Measurements from ENCODE around the gene ADAMTS17. TPM values are rescaled to one million over a fixed set of nuclear protein-coding genes. Genes with fewer than 3 reads are reported as not detected.

The ADAMTS17 gene
- total and polyA plus RNA-seq, 9 of the 15 experiments (the other 6 are each of a cell fraction or from before 2014, with no cell fraction given), result 0.01 to 0.14 (median 0.07) TPM; not detected in 6

- TF ChIP-seq BCL6 (CRISPR knock-in tag; IDR thresholded peaks at IDR 0.05) (no peak), TRIM28 (IDR thresholded peaks at IDR 0.05) (no peak), NR2C2 (CRISPR knock-in tag; IDR thresholded peaks at IDR 0.05) (no peak), NR2C2 (tag; IDR thresholded peaks at IDR 0.05) (no peak)
Measured at GRCh38 chr15:99970891-99971430, 370.8 kb downstream of the ADAMTS17 start (continued).

DNA sequence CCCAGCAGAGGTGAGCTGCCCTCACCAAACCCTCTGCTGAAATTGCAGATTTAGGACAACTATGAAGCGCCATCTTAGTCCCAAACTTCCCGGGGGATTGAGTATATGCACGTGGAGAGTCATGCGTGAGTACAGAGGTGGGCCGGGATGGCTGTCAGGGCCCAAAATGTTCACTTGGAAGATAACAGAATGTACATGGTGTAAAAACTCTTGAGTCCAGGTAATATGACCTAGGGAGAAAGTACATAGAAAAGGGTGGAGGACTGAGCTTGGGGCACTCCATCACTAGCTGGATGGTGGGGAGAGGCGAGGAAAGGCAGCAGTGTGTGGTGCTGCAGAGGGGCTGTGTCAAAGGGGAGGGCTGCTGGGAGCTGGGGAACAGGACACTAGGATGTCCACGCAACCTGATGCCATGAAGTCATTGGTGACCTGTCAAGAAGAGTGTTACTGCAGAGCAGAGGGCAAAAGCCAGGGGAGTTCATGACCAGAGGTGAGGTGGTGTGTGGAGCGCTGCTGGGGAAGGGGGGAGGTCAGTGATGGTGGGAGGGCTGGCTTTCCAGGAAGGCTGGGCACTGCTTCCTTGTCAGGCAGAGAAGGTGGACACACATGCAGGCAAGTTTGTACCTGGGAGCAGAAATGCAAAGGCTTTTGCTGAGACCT lies 372.4 kb downstream of the ADAMTS17 start:
- no peak overlapping the region for H3K27ac ChIP-seq (ENCODE audit: extremely low read depth, low read depth, low read length)
- H3K79me2 ChIP-seq (ENCODE audit: control insufficient read depth, insufficient read depth, low read length), result no peaks in the 10 kb centered on the region
- H2AFZ ChIP-seq (ENCODE audit: low read depth, low read length), result no peak overlapping the region
- ATAC-seq (no peak), FAIRE-seq (no peak), DNase-seq (ENCODE audit: extremely low read depth in 1 of 4, low spot score in 3 of 4) (no peak)
- no peak overlapping the region for H3K4me2 ChIP-seq (ENCODE audit: insufficient read depth, low read length)
- ChIA-PET POLR2A (interaction anchor here (0.5 kb wide), 1 partner anchor 235 kb away, joined by 3 read pairs; no protein-coding TSS in a partner anchor), CTCF (ENCODE audit: low intra/inter-chr PET ratio) (no interaction called here)
- no peak overlapping the region for H3K9ac ChIP-seq (ENCODE audit: insufficient read depth in 1 of 2, low read depth in 2 of 2, low read length in 2 of 2)
- H4K20me1 ChIP-seq (replicated peaks; ENCODE audit: control insufficient read depth, insufficient read depth, low read length), result no peaks in the 10 kb centered on the region
- intact Hi-C loops (cut with micrococcal nuclease) (no loop called here), in situ Hi-C loops (cut with MboI) (no loop called here)
- H3K36me3 ChIP-seq (ENCODE audit: control insufficient read depth, insufficient read depth, low read length), result no peaks in the 10 kb centered on the region
- H3K4me3 ChIP-seq, result no peak overlapping the region
- under 1% methylated on average over 7 of the region's 8 CpGs for WGBS (ENCODE audit: insufficient coverage, low coverage, missing lambda C conversion rate)
- no peaks in the 10 kb centered on the region for H3K9me3 ChIP-seq (replicated peaks; ENCODE audit: control insufficient read depth, insufficient read depth, low read depth, low read length)
- no peaks in the 10 kb centered on the region for H3K9me1 ChIP-seq (ENCODE audit: control insufficient read depth, insufficient read depth, low read length)
- no peaks in the 10 kb centered on the region for H3K4me1 ChIP-seq (replicated peaks in 1 of 2; ENCODE audit: control insufficient read depth in 2 of 2, insufficient read depth in 2 of 2, low read length in 2 of 2)
- no TSS peak for BruUV-seq (replicated peaks)
- H3K27me3 ChIP-seq (ENCODE audit: control insufficient read depth in 2 of 2, insufficient read depth in 2 of 2, low read length in 2 of 2), result peaks cover 16 to 42% of the 10 kb centered on the region in 2 experiments; a peak in 4 of 5 replicates
- TF ChIP-seq ZNF79 (CRISPR knock-in tag; IDR thresholded peaks at IDR 0.05; ENCODE audit: low read depth), result no peak
- no peak for TF ChIP-seq PKNOX1 (IDR thresholded peaks at IDR 0.05)
- TF ChIP-seq ZBTB1 (CRISPR knock-in tag; IDR thresholded peaks at IDR 0.05; ENCODE audit: borderline replicate concordance, low read depth), result no peak
- no peak for TF ChIP-seq PTTG1 (tag; IDR thresholded peaks at IDR 0.05; ENCODE audit: low read depth)
- TF ChIP-seq NFIC (IDR thresholded peaks at IDR 0.05), result no peak
- no peak for TF ChIP-seq ELF2 (CRISPR knock-in tag; IDR thresholded peaks at IDR 0.05)
- no peak for TF ChIP-seq ARID4B (CRISPR knock-in tag; IDR thresholded peaks at IDR 0.05)
- TF ChIP-seq KHSRP (IDR thresholded peaks at IDR 0.05), result no peak
- no peak for TF ChIP-seq HMG20B (CRISPR knock-in tag; IDR thresholded peaks at IDR 0.05)
- no peak for TF ChIP-seq CBFB (CRISPR knock-in tag; IDR thresholded peaks at IDR 0.05)
- no peak for TF ChIP-seq ZNF280B (CRISPR knock-in tag; IDR thresholded peaks at IDR 0.05)
